GM23338 (cell line): Measurements from ENCODE around the gene ST3GAL4. TPM values are rescaled to one million over a fixed set of nuclear protein-coding genes. Genes with fewer than 3 reads are reported as not detected.

ENCODE experiments used
- ATAC-seq: fragments of 200-7000 bp; cut with Tn5 transposase; 3 replicates; pipeline ENCODE4 v1.9.1; 2020
- DNase-seq: peaks from one replicate; pipeline ENCODE4 v3.0.0-alpha.2; 2015; ENCODE audit warnings: low spot score
- H2AFZ ChIP-seq: fragments of 200-600 bp; sonication (generic); 2 replicates; pipeline ENCODE4 v1.8.0; 2016; ENCODE audit warnings: antibody characterized with exemption, mild to moderate bottlenecking, moderate library complexity
- H3F3A ChIP-seq: fragments of 200-600 bp; sonication (generic); replicated peaks from 2 replicates; pipeline ENCODE4 v1.8.0; 2017; ENCODE audit warnings: antibody characterized with exemption, mixed run types, low read depth
- H3K27ac ChIP-seq: fragments of 200-600 bp; sonication (generic); 2 replicates; pipeline ENCODE4 v1.6.1; 2016; ENCODE audit warnings: low read depth
- H3K27me3 ChIP-seq: fragments of 200-600 bp; sonication (generic); 2 replicates; pipeline ENCODE4 v1.8.0; 2016; ENCODE audit warnings: mild to moderate bottlenecking, mixed run types, moderate library complexity; ENCODE audit not compliant: insufficient read depth
- H3K36me3 ChIP-seq: fragments of 200-600 bp; sonication (generic); 2 replicates; pipeline ENCODE4 v1.8.0; 2016; ENCODE audit warnings: mild to moderate bottlenecking; ENCODE audit not compliant: insufficient read depth
- H3K4me1 ChIP-seq: fragments of 200-600 bp; sonication (generic); 2 replicates; pipeline ENCODE4 v1.8.0; 2016; ENCODE audit warnings: mild to moderate bottlenecking, moderate library complexity; ENCODE audit not compliant: insufficient read depth
- H3K4me2 ChIP-seq: fragments of 200-600 bp; sonication (generic); 2 replicates; pipeline ENCODE4 v1.7.1; 2017; ENCODE audit warnings: mixed run types
- H3K4me3 ChIP-seq: fragments of 200-600 bp; sonication (generic); 2 replicates; pipeline ENCODE4 v1.6.1; 2016; ENCODE audit warnings: mixed run types
- H3K79me2 ChIP-seq: fragments of 200-600 bp; sonication (generic); replicated peaks from 2 replicates; pipeline ENCODE4 v1.8.0; 2017; ENCODE audit warnings: mild to moderate bottlenecking; ENCODE audit not compliant: insufficient read depth
- H3K9me2 ChIP-seq: fragments of 200-600 bp; sonication (generic); 2 replicates; pipeline ENCODE4 v1.8.0; 2017; ENCODE audit not compliant: insufficient read depth
- H4K20me1 ChIP-seq: fragments of 200-600 bp; sonication (generic); replicated peaks from 2 replicates; pipeline ENCODE4 v1.8.0; 2017; ENCODE audit warnings: mild to moderate bottlenecking; ENCODE audit not compliant: insufficient read depth
- H3K27ac Mint-ChIP-seq: 2 replicates; pipeline ENCODE4 v1.8.0; 2020; ENCODE audit warnings: inconsistent platforms, mild to moderate bottlenecking, moderate library complexity, mixed read lengths
- H3K27me3 Mint-ChIP-seq: 3 replicates; pipeline ENCODE4 v1.8.0; 2022; ENCODE audit warnings: low read depth, mild to moderate bottlenecking, moderate library complexity, mixed read lengths, inconsistent platforms; ENCODE audit not compliant: insufficient read depth, poor library complexity
- H3K36me3 Mint-ChIP-seq: 3 replicates; pipeline ENCODE4 v1.8.0; 2021; ENCODE audit warnings: low read depth, mild to moderate bottlenecking, inconsistent platforms, moderate library complexity, mixed read lengths
- H3K4me1 Mint-ChIP-seq: 3 replicates; pipeline ENCODE4 v1.8.0; 2020; ENCODE audit warnings: mild to moderate bottlenecking, inconsistent platforms, mixed read lengths
- H3K4me3 Mint-ChIP-seq: 3 replicates; pipeline ENCODE4 v1.8.0; 2021; ENCODE audit warnings: moderate library complexity, mild to moderate bottlenecking, inconsistent platforms, mixed read lengths
- H3K9me3 Mint-ChIP-seq: 3 replicates; pipeline ENCODE4 v1.8.0; 2020; ENCODE audit warnings: moderate library complexity, mild to moderate bottlenecking, inconsistent platforms, mixed read lengths
- EZH2phosphoT487 ChIP-seq: fragments of 200-600 bp; sonication (generic); IDR thresholded peaks from one replicate; pipeline ENCODE4 v1.8.1; 2018; ENCODE audit warnings: antibody characterized with exemption; ENCODE audit not compliant: unreplicated experiment
- JUNB ChIP-seq: IDR thresholded peaks from one replicate; pipeline ENCODE4 v1.6.1; 2016; ENCODE audit warnings: antibody characterized with exemption; ENCODE audit not compliant: unreplicated experiment
- NANOG ChIP-seq: IDR thresholded peaks from 2 replicates; pipeline ENCODE4 v1.6.1; 2016; ENCODE audit warnings: antibody characterized with exemption, borderline replicate concordance
- POLR2AphosphoS5 ChIP-seq: IDR thresholded peaks from 2 replicates; pipeline ENCODE4 v1.6.1; 2016; ENCODE audit warnings: antibody characterized with exemption, low read depth
- ZNF331 ChIP-seq: fragments of 250-450 bp; sonication (Bioruptor Pico); IDR thresholded peaks from 2 replicates; pipeline ENCODE4 v1.5.0; 2020; ENCODE audit warnings: low read depth, mild to moderate bottlenecking, moderate library complexity
- polyA plus RNA-seq: library from polyadenylated mRNA; unstranded; fragments of >200 nt; fragmentation: Nextera tagmentation; extraction: Ambion mirVana; gene quantifications from 2 replicates; pipeline ENCODE4 v1.2.1, GENCODE V29; 2016
- total RNA-seq: library from RNA; depleted of rRNA; stranded (reverse); fragments of >200 nt; shearing (Covaris generic); gene quantifications from 2 replicates; pipeline ENCODE4 v1.2.3, GENCODE V29; 2014
- TF ChIP-seq, protein P1 (sequence below): IDR thresholded peaks from one replicate; pipeline ENCODE4 v1.6.1; 2018; ENCODE audit warnings: antibody characterized with exemption; ENCODE audit not compliant: unreplicated experiment
- TF ChIP-seq, protein P2 (sequence below): fragments of 250-450 bp; sonication (Bioruptor Pico); IDR thresholded peaks from 2 replicates; pipeline ENCODE4 v1.5.0; 2020; ENCODE audit warnings: mild to moderate bottlenecking, moderate library complexity

The ST3GAL4 gene
- total and polyA plus RNA-seq, 2 experiments from 2014 or later = 10.1 to 28.0 TPM

DNA sequence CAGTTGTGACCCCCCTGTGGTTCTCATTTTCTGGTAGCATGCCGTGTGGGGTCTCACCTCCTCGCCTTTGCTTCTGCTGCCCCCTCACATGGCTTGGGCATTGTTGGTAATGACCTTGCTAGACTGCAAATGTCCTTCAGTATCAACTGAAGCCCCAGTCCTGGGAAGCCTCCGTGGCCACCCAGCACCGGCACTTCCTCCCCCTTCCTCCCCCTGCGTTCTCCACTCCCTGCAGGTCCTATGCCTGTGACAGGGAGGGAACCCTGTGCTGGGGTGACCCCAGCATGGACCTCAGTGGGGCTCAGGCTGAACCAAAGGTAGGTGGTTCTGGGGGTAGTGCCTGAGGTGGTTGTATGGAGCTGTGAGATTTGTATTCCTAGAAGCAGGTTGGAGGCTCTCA is 5.9 kb downstream of the ST3GAL4 start:
- no peaks in the 10 kb centered on the region; the same call in 1 of the 2 replicates for H4K20me1 ChIP-seq
- no peaks in the 10 kb centered on the region for H3F3A ChIP-seq
- H3K4me3 ChIP-seq = no peak overlapping the region
- no peaks in the 10 kb centered on the region for H3K27me3 ChIP-seq
- H3K27me3 Mint-ChIP-seq = peaks cover 8% of the 10 kb centered on the region
- H3K27ac Mint-ChIP-seq = no peak overlapping the region
- peaks cover 31% of the 10 kb centered on the region for H3K79me2 ChIP-seq
- no peak for DNase-seq
- peaks cover 10% of the 10 kb centered on the region for H3K4me1 ChIP-seq
- peaks cover 54% of the 10 kb centered on the region for H3K4me1 Mint-ChIP-seq
- H2AFZ ChIP-seq = no peak overlapping the region
- no peak for ATAC-seq
- H3K4me3 Mint-ChIP-seq = no peak overlapping the region
- no peaks in the 10 kb centered on the region; the same call in 2 of the 3 replicates for H3K36me3 Mint-ChIP-seq
- no peak for TF ChIP-seq JUNB
- TF ChIP-seq, protein P1, sequence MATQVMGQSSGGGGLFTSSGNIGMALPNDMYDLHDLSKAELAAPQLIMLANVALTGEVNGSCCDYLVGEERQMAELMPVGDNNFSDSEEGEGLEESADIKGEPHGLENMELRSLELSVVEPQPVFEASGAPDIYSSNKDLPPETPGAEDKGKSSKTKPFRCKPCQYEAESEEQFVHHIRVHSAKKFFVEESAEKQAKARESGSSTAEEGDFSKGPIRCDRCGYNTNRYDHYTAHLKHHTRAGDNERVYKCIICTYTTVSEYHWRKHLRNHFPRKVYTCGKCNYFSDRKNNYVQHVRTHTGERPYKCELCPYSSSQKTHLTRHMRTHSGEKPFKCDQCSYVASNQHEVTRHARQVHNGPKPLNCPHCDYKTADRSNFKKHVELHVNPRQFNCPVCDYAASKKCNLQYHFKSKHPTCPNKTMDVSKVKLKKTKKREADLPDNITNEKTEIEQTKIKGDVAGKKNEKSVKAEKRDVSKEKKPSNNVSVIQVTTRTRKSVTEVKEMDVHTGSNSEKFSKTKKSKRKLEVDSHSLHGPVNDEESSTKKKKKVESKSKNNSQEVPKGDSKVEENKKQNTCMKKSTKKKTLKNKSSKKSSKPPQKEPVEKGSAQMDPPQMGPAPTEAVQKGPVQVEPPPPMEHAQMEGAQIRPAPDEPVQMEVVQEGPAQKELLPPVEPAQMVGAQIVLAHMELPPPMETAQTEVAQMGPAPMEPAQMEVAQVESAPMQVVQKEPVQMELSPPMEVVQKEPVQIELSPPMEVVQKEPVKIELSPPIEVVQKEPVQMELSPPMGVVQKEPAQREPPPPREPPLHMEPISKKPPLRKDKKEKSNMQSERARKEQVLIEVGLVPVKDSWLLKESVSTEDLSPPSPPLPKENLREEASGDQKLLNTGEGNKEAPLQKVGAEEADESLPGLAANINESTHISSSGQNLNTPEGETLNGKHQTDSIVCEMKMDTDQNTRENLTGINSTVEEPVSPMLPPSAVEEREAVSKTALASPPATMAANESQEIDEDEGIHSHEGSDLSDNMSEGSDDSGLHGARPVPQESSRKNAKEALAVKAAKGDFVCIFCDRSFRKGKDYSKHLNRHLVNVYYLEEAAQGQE = no peak
- TF ChIP-seq ZNF331 (CRISPR knock-in tag) = no peak
- TF ChIP-seq, protein P2, sequence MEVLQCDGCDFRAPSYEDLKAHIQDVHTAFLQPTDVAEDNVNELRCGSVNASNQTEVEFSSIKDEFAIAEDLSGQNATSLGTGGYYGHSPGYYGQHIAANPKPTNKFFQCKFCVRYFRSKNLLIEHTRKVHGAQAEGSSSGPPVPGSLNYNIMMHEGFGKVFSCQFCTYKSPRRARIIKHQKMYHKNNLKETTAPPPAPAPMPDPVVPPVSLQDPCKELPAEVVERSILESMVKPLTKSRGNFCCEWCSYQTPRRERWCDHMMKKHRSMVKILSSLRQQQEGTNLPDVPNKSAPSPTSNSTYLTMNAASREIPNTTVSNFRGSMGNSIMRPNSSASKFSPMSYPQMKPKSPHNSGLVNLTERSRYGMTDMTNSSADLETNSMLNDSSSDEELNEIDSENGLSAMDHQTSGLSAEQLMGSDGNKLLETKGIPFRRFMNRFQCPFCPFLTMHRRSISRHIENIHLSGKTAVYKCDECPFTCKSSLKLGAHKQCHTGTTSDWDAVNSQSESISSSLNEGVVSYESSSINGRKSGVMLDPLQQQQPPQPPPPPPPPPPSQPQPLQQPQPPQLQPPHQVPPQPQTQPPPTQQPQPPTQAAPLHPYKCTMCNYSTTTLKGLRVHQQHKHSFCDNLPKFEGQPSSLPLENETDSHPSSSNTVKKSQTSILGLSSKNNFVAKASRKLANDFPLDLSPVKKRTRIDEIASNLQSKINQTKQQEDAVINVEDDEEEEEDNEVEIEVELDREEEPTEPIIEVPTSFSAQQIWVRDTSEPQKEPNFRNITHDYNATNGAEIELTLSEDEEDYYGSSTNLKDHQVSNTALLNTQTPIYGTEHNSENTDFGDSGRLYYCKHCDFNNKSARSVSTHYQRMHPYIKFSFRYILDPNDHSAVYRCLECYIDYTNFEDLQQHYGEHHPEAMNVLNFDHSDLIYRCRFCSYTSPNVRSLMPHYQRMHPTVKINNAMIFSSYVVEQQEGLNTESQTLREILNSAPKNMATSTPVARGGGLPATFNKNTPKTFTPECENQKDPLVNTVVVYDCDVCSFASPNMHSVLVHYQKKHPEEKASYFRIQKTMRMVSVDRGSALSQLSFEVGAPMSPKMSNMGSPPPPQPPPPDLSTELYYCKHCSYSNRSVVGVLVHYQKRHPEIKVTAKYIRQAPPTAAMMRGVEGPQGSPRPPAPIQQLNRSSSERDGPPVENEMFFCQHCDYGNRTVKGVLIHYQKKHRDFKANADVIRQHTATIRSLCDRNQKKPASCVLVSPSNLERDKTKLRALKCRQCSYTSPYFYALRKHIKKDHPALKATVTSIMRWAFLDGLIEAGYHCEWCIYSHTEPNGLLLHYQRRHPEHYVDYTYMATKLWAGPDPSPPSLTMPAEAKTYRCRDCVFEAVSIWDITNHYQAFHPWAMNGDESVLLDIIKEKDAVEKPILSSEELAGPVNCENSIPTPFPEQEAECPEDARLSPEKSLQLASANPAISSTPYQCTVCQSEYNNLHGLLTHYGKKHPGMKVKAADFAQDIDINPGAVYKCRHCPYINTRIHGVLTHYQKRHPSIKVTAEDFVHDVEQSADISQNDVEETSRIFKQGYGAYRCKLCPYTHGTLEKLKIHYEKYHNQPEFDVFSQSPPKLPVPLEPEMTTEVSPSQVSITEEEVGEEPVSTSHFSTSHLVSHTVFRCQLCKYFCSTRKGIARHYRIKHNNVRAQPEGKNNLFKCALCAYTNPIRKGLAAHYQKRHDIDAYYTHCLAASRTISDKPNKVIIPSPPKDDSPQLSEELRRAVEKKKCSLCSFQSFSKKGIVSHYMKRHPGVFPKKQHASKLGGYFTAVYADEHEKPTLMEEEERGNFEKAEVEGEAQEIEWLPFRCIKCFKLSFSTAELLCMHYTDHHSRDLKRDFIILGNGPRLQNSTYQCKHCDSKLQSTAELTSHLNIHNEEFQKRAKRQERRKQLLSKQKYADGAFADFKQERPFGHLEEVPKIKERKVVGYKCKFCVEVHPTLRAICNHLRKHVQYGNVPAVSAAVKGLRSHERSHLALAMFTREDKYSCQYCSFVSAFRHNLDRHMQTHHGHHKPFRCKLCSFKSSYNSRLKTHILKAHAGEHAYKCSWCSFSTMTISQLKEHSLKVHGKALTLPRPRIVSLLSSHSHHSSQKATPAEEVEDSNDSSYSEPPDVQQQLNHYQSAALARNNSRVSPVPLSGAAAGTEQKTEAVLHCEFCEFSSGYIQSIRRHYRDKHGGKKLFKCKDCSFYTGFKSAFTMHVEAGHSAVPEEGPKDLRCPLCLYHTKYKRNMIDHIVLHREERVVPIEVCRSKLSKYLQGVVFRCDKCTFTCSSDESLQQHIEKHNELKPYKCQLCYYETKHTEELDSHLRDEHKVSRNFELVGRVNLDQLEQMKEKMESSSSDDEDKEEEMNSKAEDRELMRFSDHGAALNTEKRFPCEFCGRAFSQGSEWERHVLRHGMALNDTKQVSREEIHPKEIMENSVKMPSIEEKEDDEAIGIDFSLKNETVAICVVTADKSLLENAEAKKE = no peak
- TF ChIP-seq NANOG = no peak
- TF ChIP-seq POLR2AphosphoS5 = no peak
- no peak for TF ChIP-seq EZH2phosphoT487
- no peaks in the 10 kb centered on the region for H3K36me3 ChIP-seq
- no peaks in the 10 kb centered on the region for H3K9me3 Mint-ChIP-seq
- H3K4me2 ChIP-seq = no peak overlapping the region
- no peaks in the 10 kb centered on the region for H3K9me2 ChIP-seq
- no peak overlapping the region for H3K27ac ChIP-seq
